ENCODE measurements around the gene MCL1.

Gene MCL1

DNA sequence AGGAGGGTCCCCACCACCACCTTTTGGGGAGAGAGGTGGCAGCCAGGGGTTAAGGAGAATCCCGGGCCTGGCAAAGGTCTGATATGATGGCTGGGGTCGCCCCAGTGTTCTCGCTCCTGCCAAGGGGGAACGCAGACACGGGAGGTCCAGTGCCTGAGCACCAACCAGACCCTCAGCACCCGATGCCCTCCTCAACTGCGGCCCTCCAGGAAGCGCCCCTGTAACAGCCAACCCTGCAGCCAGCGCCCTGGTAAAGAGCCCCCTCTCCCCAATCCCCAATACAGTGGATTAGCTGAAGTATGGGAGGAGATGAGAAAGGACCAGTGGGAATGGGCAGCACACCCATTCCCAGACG, 19.8 kb downstream of the MCL1 start:
- H3K36me3 ChIP-seq (ENCODE audit: insufficient read depth, low read length), result peaks cover 13% of the 10 kb centered on the region
- no peaks in the 10 kb centered on the region for H3K9me3 ChIP-seq (ENCODE audit: low read length)
- H3K9ac ChIP-seq (ENCODE audit: low read length), result peak overlapping the region; percentile 93
- peaks cover 49% of the 10 kb centered on the region for H3K4me1 ChIP-seq (ENCODE audit: insufficient read depth, low read length)
- peak overlapping the region in 1 of 2 donors; percentile 85 for H3K4me3 ChIP-seq (ENCODE audit: low read depth in 1 of 2, low read length in 2 of 2)
- peak overlapping the region; percentile 100 for H3K27ac ChIP-seq (ENCODE audit: low read depth, low read length)
- no peaks in the 10 kb centered on the region for H3K27me3 ChIP-seq (ENCODE audit: control insufficient read depth in 1 of 2, insufficient read depth in 2 of 2, low read length in 2 of 2)

DNA sequence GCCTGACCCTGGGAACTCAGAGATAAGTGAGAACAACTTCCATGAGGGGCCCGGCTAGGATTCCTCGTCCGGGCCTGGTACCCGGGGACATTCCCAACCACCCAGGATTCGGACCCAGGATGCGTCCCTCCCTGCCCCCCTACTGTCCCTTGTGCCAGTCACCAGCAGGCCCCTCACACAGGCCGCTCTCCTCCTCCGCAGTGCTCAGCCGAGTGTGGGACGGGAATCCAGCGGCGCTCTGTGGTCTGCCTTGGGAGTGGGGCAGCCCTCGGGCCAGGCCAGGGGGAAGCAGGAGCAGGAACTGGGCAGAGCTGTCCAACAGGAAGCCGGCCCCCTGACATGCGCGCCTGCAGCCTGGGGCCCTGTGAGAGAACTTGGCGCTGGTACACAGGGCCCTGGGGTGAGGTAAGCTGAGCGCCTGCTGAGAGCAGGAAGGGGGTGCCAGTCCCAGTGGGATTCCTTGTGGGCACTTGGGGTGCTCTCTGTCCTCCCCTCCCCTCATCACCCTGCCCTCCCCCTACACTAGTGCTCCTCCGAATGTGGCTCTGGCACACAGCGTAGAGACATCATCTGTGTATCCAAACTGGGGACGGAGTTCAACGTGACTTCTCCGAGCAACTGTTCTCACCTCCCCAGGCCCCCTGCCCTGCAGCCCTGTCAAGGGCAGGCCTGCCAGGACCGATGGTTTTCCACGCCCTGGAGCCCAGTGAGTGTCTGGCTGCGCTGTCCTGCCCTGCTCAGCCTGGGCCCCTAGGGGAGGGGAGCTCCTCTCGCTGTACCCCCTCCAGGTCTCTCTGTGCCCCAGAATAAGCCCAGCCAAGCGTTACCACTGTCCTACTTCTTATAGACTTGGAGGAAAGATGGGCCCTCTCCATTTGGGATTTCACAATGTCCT, 20.4 kb downstream of the MCL1 start:
- H3K9ac ChIP-seq (ENCODE audit: low read length), result peak overlapping the region; percentile 93
- peak overlapping the region; percentile 10 to 85 for H3K4me3 ChIP-seq (ENCODE audit: low read depth in 1 of 2, low read length in 2 of 2)
- H3K27ac ChIP-seq (ENCODE audit: low read depth, low read length), result peak overlapping the region; percentile 100
- peaks cover 42% of the 10 kb centered on the region for H3K4me1 ChIP-seq (ENCODE audit: insufficient read depth, low read length)
- no peaks in the 10 kb centered on the region for H3K27me3 ChIP-seq (ENCODE audit: control insufficient read depth in 1 of 2, insufficient read depth in 2 of 2, low read length in 2 of 2)
- H3K9me3 ChIP-seq (ENCODE audit: low read length), result no peaks in the 10 kb centered on the region
- H3K36me3 ChIP-seq (ENCODE audit: insufficient read depth, low read length), result peaks cover 13% of the 10 kb centered on the region

DNA sequence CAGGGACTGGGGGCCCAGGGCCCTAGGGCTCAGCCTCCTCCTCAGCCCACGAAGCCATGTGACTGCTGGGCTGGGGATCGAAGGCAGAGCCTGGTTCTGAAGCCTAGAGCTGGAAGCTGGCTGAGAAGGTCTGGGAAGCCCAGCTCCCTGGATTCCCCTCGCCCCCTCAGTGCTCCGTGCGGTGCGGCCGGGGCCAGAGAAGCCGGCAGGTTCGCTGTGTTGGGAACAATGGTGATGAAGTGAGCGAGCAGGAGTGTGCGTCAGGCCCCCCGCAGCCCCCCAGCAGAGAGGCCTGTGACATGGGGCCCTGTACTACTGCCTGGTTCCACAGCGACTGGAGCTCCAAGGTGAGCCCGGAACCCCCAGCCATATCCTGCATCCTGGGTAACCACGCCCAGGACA, 21.1 kb downstream of the MCL1 start:
- Histone ChIP-seq H3K4me1 (ENCODE audit: insufficient read depth, low read length) (peaks cover 37% of the 10 kb centered on the region), H3K4me3 (ENCODE audit: low read depth in 1 of 2, low read length in 2 of 2) (peak overlapping the region in 1 of 2 donors; percentile 10)

DNA sequence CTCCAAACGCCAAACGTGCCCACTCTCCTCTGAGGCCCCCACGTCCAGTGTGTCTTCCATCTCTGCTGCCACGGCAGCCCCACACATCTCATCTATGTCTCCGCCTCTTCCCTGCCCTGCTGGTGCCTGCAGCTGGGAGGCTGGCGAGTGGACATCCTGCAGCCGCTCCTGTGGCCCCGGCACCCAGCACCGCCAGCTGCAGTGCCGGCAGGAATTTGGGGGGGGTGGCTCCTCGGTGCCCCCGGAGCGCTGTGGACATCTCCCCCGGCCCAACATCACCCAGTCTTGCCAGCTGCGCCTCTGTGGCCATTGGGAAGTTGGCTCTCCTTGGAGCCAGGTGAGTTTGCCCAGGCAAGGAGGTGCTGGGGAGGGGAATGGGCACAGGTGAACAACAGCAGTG, 21.6 kb downstream of the MCL1 start:
- Histone ChIP-seq H3K4me1 (ENCODE audit: insufficient read depth, low read length) (peaks cover 36% of the 10 kb centered on the region), H3K27ac (ENCODE audit: low read depth, low read length) (no peak overlapping the region), H3K9me3 (ENCODE audit: low read length) (no peaks in the 10 kb centered on the region), H3K27me3 (ENCODE audit: control insufficient read depth in 1 of 2, insufficient read depth in 2 of 2, low read length in 2 of 2) (no peaks in the 10 kb centered on the region), H3K4me3 (ENCODE audit: low read depth in 1 of 2, low read length in 2 of 2) (no peak overlapping the region), H3K9ac (ENCODE audit: low read length) (no peak overlapping the region), H3K36me3 (ENCODE audit: insufficient read depth, low read length) (peaks cover 13% of the 10 kb centered on the region)

More for the DNA sequence above, 21.1 kb downstream of the MCL1 start:
- Histone ChIP-seq H3K9me3 (ENCODE audit: low read length) (no peaks in the 10 kb centered on the region), H3K27me3 (ENCODE audit: control insufficient read depth in 1 of 2, insufficient read depth in 2 of 2, low read length in 2 of 2) (no peaks in the 10 kb centered on the region), H3K9ac (ENCODE audit: low read length) (no peak overlapping the region), H3K36me3 (ENCODE audit: insufficient read depth, low read length) (peaks cover 13% of the 10 kb centered on the region), H3K27ac (ENCODE audit: low read depth, low read length) (peak overlapping the region; percentile 100)

DNA sequence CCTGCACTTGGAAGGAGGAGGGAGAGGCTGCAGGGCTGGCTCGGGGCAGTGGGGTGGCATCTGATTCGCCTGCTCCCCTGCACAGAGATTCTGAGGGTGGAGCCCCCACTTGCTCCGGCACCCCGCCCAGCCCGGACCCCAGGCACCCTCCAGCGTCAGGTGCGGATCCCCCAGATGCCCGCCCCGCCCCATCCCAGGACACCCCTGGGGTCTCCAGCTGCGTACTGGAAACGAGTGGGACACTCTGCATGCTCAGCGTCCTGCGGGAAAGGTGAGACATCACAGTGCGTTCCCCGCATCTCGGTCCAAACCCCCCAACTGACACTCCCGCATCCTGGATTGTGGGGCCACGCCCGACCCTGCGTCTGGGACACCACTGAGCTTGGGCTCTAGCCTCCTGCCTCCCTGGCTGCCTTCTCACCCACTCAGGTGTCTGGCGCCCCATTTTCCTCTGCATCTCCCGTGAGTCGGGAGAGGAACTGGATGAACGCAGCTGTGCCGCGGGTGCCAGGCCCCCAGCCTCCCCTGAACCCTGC, 22.3 kb downstream of the MCL1 start:
- H3K27me3 ChIP-seq (ENCODE audit: control insufficient read depth in 1 of 2, insufficient read depth in 2 of 2, low read length in 2 of 2), result no peaks in the 10 kb centered on the region
- peaks cover 33% of the 10 kb centered on the region for H3K4me1 ChIP-seq (ENCODE audit: insufficient read depth, low read length)
- no peaks in the 10 kb centered on the region for H3K9me3 ChIP-seq (ENCODE audit: low read length)
- peaks cover 13% of the 10 kb centered on the region for H3K36me3 ChIP-seq (ENCODE audit: insufficient read depth, low read length)
- H3K9ac ChIP-seq (ENCODE audit: low read length), result no peak overlapping the region
- H3K4me3 ChIP-seq (ENCODE audit: low read depth in 1 of 2, low read length in 2 of 2), result no peak overlapping the region
- no peak overlapping the region for H3K27ac ChIP-seq (ENCODE audit: low read depth, low read length)

DNA sequence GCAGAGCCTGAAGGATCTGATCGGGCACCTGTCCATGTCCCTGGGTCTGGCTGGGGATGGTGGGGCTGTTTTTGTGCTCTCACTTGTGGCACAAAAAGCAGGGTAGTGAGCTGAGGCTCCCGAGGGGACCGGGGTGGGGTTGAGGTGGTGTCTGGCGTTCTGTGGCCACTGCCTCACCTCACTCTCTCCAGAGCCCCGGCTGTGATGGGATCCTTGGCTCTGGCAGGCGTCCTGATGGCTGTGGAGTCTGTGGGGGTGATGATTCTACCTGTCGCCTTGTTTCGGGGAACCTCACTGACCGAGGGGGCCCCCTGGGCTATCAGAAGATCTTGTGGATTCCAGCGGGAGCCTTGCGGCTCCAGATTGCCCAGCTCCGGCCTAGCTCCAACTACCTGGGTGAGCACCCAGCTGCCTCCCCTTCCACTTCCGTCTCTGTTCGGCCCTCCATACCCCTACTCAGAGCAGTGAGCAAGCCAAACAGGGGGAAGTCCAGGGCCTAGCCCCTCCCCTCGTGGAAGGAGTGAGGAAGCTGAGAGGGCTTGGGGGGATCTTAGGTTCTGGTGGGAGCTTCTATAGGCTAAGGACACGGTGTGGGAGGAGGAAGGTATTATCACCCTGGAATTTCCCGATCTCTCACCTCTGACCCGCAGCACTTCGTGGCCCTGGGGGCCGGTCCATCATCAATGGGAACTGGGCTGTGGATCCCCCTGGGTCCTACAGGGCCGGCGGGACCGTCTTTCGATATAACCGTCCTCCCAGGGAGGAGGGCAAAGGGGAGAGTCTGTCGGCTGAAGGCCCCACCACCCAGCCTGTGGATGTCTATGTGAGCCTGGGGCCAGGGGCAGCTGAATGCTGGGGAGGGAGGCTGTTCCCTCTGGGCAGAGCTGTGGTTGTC, 23.2 kb downstream of the MCL1 start:
- Histone ChIP-seq H3K27ac (ENCODE audit: low read depth, low read length) (no peak overlapping the region), H3K9me3 (ENCODE audit: low read length) (no peaks in the 10 kb centered on the region), H3K4me1 (ENCODE audit: insufficient read depth, low read length) (peaks cover 28% of the 10 kb centered on the region), H3K27me3 (ENCODE audit: control insufficient read depth in 1 of 2, insufficient read depth in 2 of 2, low read length in 2 of 2) (no peaks in the 10 kb centered on the region), H3K9ac (ENCODE audit: low read length) (no peak overlapping the region), H3K4me3 (ENCODE audit: low read depth in 1 of 2, low read length in 2 of 2) (no peak overlapping the region), H3K36me3 (ENCODE audit: insufficient read depth, low read length) (peaks cover 13% of the 10 kb centered on the region)

DNA sequence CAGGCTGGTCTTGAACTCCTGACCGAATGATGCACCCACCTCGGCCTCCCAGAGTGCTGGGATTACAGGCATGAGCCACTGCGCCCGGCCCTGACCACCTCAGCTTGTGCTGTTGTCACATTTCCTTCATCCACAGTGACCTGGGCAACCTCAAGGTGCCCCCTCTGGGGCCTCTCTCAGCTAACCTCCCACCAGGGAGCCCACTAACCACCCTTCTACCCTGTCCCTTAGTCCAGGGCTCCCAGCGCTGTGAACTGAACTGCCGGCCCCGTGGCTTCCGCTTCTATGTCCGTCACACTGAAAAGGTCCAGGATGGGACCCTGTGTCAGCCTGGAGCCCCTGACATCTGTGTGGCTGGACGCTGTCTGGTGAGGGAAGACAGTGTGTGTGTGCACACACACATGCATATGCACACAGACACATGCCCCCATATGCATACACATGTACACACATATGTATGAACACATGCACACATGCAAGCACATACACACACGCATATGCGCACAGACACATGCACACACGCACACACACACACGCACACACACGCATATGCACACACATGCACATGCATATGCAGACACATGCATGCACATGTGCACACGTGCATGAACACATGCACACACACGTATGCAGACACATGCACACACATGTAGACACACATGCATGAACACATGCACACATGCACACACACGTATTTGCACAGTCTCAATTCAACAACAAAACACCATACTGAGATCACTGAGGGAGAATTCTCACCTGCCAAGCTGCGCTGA, 24.0 kb downstream of the MCL1 start:
- Histone ChIP-seq H3K36me3 (ENCODE audit: insufficient read depth, low read length) (peaks cover 13% of the 10 kb centered on the region), H3K9me3 (ENCODE audit: low read length) (no peaks in the 10 kb centered on the region), H3K27ac (ENCODE audit: low read depth, low read length) (no peak overlapping the region), H3K9ac (ENCODE audit: low read length) (no peak overlapping the region), H3K27me3 (ENCODE audit: control insufficient read depth in 1 of 2, insufficient read depth in 2 of 2, low read length in 2 of 2) (no peaks in the 10 kb centered on the region), H3K4me3 (ENCODE audit: low read depth in 1 of 2, low read length in 2 of 2) (no peak overlapping the region), H3K4me1 (ENCODE audit: insufficient read depth, low read length) (peaks cover 23% of the 10 kb centered on the region)

DNA sequence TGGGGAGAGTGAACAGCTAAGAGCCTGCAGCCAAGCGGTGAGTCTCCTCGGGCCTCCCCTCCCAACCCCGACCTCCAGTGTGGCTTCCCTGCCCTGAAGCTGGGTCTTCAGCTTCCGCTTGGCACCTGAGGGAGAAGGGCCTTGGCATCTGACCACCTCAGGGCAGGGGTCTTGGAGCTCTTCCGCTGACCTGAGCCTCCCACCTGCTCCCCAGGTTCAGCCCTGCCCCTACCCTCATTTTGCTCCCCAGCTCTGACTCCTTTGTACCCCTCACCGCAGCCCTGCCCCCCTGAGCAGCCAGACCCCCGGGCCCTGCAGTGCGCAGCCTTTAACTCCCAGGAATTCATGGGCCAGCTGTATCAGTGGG, 25.3 kb downstream of the MCL1 start:
- H3K4me3 ChIP-seq (ENCODE audit: low read depth in 1 of 2, low read length in 2 of 2), result no peak overlapping the region
- no peaks in the 10 kb centered on the region for H3K9me3 ChIP-seq (ENCODE audit: low read length)
- peaks cover 10% of the 10 kb centered on the region for H3K4me1 ChIP-seq (ENCODE audit: insufficient read depth, low read length)
- no peak overlapping the region for H3K27ac ChIP-seq (ENCODE audit: low read depth, low read length)
- H3K27me3 ChIP-seq (ENCODE audit: control insufficient read depth in 1 of 2, insufficient read depth in 2 of 2, low read length in 2 of 2), result no peaks in the 10 kb centered on the region
- peaks cover 13% of the 10 kb centered on the region for H3K36me3 ChIP-seq (ENCODE audit: insufficient read depth, low read length)
- no peak overlapping the region for H3K9ac ChIP-seq (ENCODE audit: low read length)

DNA sequence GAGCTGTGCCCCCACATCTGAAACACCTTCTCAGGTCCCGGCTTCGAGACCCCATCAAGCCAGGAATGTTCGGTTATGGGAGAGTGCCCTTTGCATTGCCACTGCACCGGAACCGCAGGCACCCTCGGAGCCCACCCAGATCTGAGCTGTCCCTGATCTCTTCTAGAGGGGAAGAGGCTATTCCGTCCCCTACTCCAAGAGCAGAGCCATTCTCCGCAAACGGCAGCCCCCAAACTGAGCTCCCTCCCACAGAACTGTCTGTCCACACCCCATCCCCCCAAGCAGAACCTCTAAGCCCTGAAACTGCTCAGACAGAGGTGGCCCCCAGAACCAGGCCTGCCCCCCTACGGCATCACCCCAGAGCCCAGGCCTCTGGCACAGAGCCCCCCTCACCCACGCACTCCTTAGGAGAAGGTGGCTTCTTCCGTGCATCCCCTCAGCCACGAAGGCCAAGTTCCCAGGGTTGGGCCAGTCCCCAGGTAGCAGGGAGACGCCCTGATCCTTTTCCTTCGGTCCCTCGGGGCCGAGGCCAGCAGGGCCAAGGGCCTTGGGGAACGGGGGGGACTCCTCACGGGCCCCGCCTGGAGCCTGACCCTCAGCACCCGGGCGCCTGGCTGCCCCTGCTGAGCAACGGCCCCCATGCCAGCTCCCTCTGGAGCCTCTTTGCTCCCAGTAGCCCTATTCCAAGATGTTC, 25.9 kb downstream of the MCL1 start:
- Histone ChIP-seq H3K4me1 (ENCODE audit: insufficient read depth, low read length) (peaks cover 10% of the 10 kb centered on the region), H3K27ac (ENCODE audit: low read depth, low read length) (peak overlapping the region; percentile 80), H3K36me3 (ENCODE audit: insufficient read depth, low read length) (peaks cover 13% of the 10 kb centered on the region), H3K27me3 (ENCODE audit: control insufficient read depth in 1 of 2, insufficient read depth in 2 of 2, low read length in 2 of 2) (no peaks in the 10 kb centered on the region), H3K4me3 (ENCODE audit: low read depth in 1 of 2, low read length in 2 of 2) (no peak overlapping the region), H3K9me3 (ENCODE audit: low read length) (no peaks in the 10 kb centered on the region), H3K9ac (ENCODE audit: low read length) (no peak overlapping the region)

DNA sequence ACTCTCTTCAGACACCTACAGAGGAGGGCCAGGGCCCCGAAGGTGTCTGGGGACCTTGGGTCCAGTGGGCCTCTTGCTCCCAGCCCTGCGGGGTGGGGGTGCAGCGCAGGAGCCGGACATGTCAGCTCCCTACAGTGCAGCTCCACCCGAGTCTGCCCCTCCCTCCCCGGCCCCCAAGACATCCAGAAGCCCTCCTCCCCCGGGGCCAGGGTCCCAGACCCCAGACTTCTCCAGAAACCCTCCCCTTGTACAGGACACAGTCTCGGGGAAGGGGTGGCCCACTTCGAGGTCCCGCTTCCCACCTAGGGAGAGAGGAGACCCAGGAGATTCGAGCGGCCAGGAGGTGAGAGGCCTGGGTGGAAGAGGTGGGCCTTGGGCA, 26.5 kb downstream of the MCL1 start:
- Histone ChIP-seq H3K27ac (ENCODE audit: low read depth, low read length) (peak overlapping the region; percentile 80), H3K27me3 (ENCODE audit: control insufficient read depth in 1 of 2, insufficient read depth in 2 of 2, low read length in 2 of 2) (no peaks in the 10 kb centered on the region), H3K4me1 (ENCODE audit: insufficient read depth, low read length) (peaks cover 10% of the 10 kb centered on the region), H3K36me3 (ENCODE audit: insufficient read depth, low read length) (peaks cover 13% of the 10 kb centered on the region), H3K9ac (ENCODE audit: low read length) (no peak overlapping the region), H3K9me3 (ENCODE audit: low read length) (no peaks in the 10 kb centered on the region), H3K4me3 (ENCODE audit: low read depth in 1 of 2, low read length in 2 of 2) (no peak overlapping the region)
